Uterus (tissue), 2 donors: ENCODE results near the gene PDZD8.

ENCODE experiments used
- CTCF ChIP-seq, 4 experiments: fragments of 200-600 bp in 2 of 4; fragments of 450-650 bp in 2 of 4; sonication (generic) in 2 of 4; IDR thresholded peaks; one replicate each; pipeline ENCODE4 v1.5.1; 2016 to 2019; ENCODE audit warnings: antibody characterized with exemption in 4 of 4, mild to moderate bottlenecking in 2 of 4, moderate library complexity in 1 of 4
- POLR2A ChIP-seq, 2 donors: fragments of 450-650 bp; IDR thresholded peaks; one replicate each; pipeline ENCODE4 v1.6.1; 2016; ENCODE audit warnings: antibody characterized with exemption in 2 of 2, mild to moderate bottlenecking in 1 of 2, moderate library complexity in 1 of 2

- TF ChIP-seq CTCF (IDR thresholded peaks at IDR 0.05), result no peak
- no peak for TF ChIP-seq POLR2A (IDR thresholded peaks at IDR 0.05)
Observed at GRCh38 chr10:117351558-117351957, 23.7 kb downstream of the PDZD8 start.
